ENCODE data around the gene PIN1. TPM values are rescaled to one million over a fixed set of nuclear protein-coding genes. Genes with fewer than 3 reads are reported as not detected.

The PIN1 gene
- total RNA-seq (10 to 100 TPM; 37.7 to 53.2 (median 46.8) TPM), polyA plus RNA-seq (10 to 100 TPM; 60.8 to 86.1 (median 77.7) TPM)
- long read RNA-seq, donor 1, full-length matches to known transcripts: 46 of 46 reads
- long read RNA-seq, donor 1, partial matches to known transcripts: 0 of 46 reads
- long read RNA-seq, donor 1, other reads (novel, unspliced or antisense): 0 of 46 reads
- long read RNA-seq, donor 2, full-length matches to known transcripts: 32 of 38 reads
- long read RNA-seq, donor 2, partial matches to known transcripts: 6 of 38 reads
- long read RNA-seq, donor 2, other reads (novel, unspliced or antisense): 0 of 38 reads

DNA sequence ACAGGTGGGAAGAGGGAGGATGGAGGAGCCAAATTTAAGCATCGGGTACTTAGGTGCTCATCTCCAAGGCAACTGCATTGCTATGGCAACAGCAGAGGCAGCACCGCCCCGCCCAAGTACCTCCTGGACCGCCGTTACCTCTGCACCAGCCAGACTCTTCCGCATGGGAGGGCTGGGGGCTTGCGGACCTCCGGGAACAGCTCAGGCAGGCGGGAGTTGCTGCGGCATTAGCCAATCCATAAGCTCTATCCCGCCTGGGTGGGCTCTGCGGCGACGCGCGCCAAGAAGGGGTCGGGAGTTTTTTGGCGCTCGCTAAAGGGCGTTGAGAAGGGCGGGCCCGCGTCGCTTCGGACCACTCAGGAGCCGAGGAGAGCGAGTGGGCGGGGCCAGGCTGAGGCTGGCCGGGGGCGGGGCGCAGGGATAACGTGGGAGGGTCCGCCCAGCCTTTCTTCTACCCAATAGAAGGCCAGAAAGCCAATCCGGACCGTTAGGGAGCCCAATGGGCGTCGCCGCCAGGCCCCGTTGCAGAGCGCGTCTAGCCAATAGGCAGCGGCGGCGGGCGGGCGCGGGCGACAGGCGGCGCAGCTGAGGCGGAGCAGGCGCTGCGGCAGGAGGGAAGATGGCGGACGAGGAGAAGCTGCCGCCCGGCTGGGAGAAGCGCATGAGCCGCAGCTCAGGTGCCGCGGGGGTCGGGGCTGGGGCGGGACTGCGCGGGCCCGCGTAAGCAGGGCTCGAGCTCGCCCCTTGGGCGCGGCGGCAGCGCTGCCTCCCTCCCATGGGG, at the start of gene PIN1:
Gene PIN1 (plus strand): TSS at position 593 of the 781 bp plus-strand sequence. CDS start 27 bp downstream, at position 620.
- peak; percentile 99 for DNase-seq
- TF ChIP-seq, protein P1, sequence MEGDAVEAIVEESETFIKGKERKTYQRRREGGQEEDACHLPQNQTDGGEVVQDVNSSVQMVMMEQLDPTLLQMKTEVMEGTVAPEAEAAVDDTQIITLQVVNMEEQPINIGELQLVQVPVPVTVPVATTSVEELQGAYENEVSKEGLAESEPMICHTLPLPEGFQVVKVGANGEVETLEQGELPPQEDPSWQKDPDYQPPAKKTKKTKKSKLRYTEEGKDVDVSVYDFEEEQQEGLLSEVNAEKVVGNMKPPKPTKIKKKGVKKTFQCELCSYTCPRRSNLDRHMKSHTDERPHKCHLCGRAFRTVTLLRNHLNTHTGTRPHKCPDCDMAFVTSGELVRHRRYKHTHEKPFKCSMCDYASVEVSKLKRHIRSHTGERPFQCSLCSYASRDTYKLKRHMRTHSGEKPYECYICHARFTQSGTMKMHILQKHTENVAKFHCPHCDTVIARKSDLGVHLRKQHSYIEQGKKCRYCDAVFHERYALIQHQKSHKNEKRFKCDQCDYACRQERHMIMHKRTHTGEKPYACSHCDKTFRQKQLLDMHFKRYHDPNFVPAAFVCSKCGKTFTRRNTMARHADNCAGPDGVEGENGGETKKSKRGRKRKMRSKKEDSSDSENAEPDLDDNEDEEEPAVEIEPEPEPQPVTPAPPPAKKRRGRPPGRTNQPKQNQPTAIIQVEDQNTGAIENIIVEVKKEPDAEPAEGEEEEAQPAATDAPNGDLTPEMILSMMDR (IDR thresholded peaks at IDR 0.05 in 8 of 11, conservative IDR thresholded peaks at IDR 0.05 in 3 of 11): peak; percentile 57 to 90 (median 82)
- TF ChIP-seq POLR2A (IDR thresholded peaks at IDR 0.05) (peak in 1 of 3 donors; percentile 38), POLR2AphosphoS5 (IDR thresholded peaks at IDR 0.05) (peak; percentile 81 to 91 (median 86))
- peak within 1 kb of the TSS; percentile 51 to 90 (median 77) for H3K27ac ChIP-seq
- peaks cover 0 to 42% (median 29%) of the 10 kb centered on the region in 6 donors for H3K36me3 ChIP-seq
- 0 to 1% (median 1%) methylated on average over 26 to 73 of the region's 73 CpGs for WGBS, 5 donors
- H3K4me1 ChIP-seq: peaks cover 12 to 45% (median 28%) of the 10 kb centered on the region in 6 donors
- peak within 1 kb of the TSS; percentile 92 to 99 (median 98) for H3K4me3 ChIP-seq
- intact Hi-C loops (cut with DNase I; ENCODE audit: low total_unique reads): no loop called here
- H3K27me3 ChIP-seq (replicated peaks in 1 of 7): no peaks in the 10 kb centered on the region
- no peaks in the 10 kb centered on the region for H3K9me3 ChIP-seq

DNA sequence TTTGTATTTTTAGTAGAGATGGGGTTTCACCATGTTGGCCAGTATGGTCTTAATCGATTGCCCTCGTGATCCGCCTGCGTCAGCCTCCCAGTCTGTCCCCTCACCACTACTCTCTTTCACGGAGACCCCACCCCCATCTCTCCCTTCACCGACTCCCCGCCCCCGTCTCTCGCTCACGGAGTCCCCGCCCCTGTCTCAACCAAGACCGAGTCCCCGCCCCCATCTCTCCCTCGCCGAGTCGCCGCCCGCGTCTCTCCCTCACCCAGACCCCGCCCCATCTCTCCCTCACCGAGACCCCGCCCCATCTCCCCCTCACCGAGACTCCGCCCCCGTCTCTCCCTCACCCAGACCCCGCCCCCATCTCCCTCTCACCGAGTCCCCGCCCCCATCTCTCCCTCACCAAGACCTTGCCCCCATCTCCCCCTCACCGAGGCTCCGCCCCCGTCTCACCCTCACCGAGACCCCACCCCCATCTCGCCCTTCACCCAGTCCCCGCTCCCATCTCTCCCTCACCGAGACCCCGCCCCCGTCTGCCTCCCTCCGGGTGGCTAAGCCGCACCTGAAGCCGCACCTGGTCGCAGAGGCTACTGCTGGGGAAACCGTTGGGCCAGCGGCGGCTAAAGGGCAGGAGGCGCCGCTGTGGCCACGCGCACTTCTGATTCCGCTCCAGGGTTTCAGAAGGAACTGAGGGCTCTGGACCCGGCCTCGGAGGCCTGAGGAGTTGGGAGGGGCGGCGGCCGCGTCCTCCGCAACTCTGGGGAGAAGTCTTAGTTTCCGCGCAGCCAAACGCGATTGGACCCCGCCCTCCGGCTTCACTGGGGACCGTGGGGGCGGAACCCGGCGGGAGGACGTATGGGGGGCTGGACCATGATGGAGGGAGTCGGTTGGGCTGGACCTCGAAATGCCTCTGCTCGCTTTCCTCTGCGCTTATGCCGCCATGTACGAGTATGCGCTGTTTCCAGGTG, 49.5 kb upstream of the PIN1 start:
- Histone ChIP-seq H3K4me1 (peaks cover 0 to 36% (median 19%) of the 10 kb centered on the region in 6 donors), H3K4me3 (peak overlapping the region; percentile 56 to 79 (median 63)), H3K36me3 (no peaks in the 10 kb centered on the region), H3K27me3 (replicated peaks in 1 of 7) (no peaks in the 10 kb centered on the region), H3K9me3 (no peaks in the 10 kb centered on the region), H3K27ac (peak overlapping the region; percentile 78 to 97 (median 96))
- DNase-seq: peak; percentile 98
- 1 to 3% (median 2%) methylated on average over 62 to 74 of the region's 74 CpGs for WGBS, 5 donors
- intact Hi-C loops (cut with DNase I; ENCODE audit: low total_unique reads): no loop called here
- TF ChIP-seq POLR2AphosphoS5 (IDR thresholded peaks at IDR 0.05): peak; percentile 94 to 96 (median 95)
- peak; percentile 36 to 79 (median 73) for TF ChIP-seq POLR2A (IDR thresholded peaks at IDR 0.05)
- TF ChIP-seq, protein P1 (IDR thresholded peaks at IDR 0.05 in 8 of 11, conservative IDR thresholded peaks at IDR 0.05 in 3 of 11): no peak

DNA sequence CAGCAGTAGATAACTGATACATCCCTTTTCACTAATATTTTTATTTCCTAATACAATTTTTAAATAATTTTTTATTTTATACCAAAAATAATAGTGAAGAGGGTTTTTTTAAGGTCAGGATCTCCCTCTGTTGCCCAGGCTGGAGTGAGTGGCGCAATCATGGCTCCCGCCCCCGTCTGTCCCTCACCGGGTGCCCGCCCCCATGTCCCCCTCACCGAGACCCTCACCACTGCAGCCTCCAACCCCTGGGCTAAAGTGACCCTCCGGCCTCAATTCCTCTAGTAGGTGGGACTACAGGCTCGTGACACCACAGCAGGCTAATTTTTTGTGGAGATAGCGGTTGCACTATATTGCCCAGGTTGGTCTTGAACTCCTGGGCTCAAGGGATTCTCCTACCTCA, 48.8 kb upstream of the PIN1 start:
- peak; percentile 81 for DNase-seq
- Histone ChIP-seq H3K36me3 (no peaks in the 10 kb centered on the region), H3K4me1 (peaks cover 5 to 42% (median 24%) of the 10 kb centered on the region in 6 donors), H3K27me3 (replicated peaks in 1 of 7) (no peaks in the 10 kb centered on the region), H3K9me3 (no peaks in the 10 kb centered on the region), H3K27ac (peak overlapping the region; percentile 78 to 97 (median 96)), H3K4me3 (peak overlapping the region; percentile 56 to 79 (median 63))
- intact Hi-C loops (cut with DNase I; ENCODE audit: low total_unique reads): no loop called here
- TF ChIP-seq, protein P1 (IDR thresholded peaks at IDR 0.05 in 8 of 11, conservative IDR thresholded peaks at IDR 0.05 in 3 of 11): no peak
- no peak for TF ChIP-seq POLR2A (IDR thresholded peaks at IDR 0.05)
- no peak for TF ChIP-seq POLR2AphosphoS5 (IDR thresholded peaks at IDR 0.05)
- WGBS, 5 donors: 40 to 49% (median 42%) methylated on average over 9 of the region's 9 CpGs
